Measurements from ENCODE around the gene CREB1.

The CREB1 gene

DNA sequence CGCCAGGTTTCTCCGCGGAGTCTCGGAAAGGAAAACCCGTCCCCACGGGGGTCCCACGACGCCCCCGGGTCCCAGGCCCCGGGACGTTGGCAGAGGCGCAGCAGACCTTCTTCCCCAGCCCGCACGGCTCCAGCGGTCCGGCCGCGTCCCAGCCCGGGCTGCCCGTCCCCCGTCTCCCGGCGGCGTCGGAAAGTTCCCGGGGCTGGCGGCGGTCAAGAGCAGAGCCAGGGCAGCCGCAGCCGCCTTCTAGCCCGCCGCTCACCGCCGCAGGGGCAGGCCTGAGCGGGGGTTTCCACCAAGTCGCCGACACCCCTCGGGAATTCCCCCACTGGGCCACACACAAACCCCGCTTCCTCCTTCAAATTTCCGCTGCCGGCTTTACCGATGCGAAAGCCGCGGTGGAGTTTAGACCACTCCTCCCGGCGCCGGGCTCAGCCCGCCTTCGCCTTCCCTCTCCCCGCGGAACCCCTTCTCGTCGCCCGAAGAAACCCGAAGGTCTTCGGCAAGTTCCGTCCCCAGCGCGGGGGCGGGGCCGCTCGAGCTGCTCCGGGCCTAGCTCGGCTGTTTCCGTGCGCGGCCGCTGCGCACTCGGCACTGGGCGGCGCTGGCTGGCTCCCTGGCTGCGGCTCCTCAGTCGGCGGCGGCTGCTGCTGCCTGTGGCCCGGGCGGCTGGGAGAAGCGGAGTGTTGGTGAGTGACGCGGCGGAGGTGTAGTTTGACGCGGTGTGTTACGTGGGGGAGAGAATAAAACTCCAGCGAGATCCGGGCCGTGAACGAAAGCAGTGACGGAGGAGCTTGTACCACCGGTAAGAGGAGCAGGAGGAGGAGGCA is at the start of gene CREB1:
TSS of gene CREB1 (plus strand) at position 633 of the 830 bp plus-strand sequence. CDS start 25,674 bp downstream, outside the sequence.
- peak; percentile 98 to 99 for DNase-seq

DNA sequence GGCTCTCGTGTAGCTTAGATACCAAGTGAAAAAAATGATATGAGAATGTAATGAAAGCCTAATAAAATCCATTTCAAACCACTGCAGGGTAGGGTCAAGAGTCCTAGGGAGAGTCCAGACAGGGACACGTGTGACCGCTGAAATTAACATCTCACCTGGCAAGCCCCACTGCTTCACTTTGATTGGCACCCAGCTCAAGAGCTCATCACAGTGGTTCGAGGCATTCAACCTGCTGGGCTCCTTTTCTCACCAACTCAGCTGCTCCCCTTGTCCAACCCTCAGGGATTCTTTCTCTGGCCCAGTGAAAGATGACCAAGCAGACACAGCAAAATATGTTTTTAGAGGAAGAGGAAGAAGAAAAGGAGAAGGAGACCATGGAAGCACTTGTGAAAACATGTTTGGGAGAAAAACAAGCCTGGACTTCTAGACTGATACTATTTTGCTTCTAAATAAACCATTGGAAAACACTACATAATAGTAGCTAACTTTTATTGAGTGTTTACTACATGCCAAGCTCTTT is 49.2 kb upstream of the CREB1 start:
- TF ChIP-seq POLR2A (IDR thresholded peaks at IDR 0.05; ENCODE audit: low read length): no peak
- TF ChIP-seq GATA1 (IDR thresholded peaks at IDR 0.05; ENCODE audit: low read depth, low read length): no peak
- no peak for DNase-seq

More for the DNA sequence above, at the start of gene CREB1:
- peak; percentile 96 for TF ChIP-seq POLR2A (IDR thresholded peaks at IDR 0.05; ENCODE audit: low read length)
- TF ChIP-seq GATA1 (IDR thresholded peaks at IDR 0.05; ENCODE audit: low read depth, low read length): no peak

DNA sequence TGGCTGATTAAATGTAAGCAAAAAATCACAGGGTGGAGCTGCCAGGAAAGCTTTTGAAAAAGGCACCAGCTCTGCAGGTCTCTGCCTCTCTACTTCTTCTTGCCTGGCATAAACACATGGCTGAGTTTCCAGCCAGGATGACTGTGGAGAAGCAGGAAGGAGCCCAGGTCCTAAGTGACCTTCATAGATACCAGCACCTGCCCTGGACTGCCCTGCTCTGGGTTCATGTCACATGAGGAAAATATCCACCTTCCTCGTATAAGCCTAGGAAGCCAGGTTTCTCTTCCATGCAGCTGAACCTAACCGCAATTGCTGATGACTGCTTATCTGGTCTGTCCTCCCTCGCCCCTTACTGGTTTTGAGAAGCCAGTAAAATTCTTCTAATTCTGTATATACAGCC is 47.8 kb upstream of the CREB1 start:
- no peak for DNase-seq

DNA sequence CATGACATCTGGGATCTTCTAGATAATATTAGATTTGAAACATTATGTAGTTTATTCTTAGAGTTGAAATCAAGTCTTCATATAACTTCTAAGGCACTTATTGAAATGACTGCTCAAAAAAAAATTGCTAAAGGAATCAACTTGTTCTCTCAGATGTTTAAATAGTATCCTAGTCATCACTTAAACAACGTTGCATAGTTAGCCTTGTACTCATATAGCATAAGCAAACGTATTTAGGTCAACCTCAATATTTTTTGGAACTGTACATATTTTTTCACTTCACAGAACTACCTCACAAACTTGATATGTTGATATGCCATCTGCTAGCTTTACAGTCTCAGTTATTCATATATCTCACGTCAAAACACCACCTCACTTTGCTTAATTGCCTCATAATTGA is 47.1 kb upstream of the CREB1 start:
- TF ChIP-seq POLR2A (IDR thresholded peaks at IDR 0.05; ENCODE audit: low read length): no peak
- no peak for TF ChIP-seq GATA1 (IDR thresholded peaks at IDR 0.05; ENCODE audit: low read depth, low read length)
- DNase-seq: no peak

More for the DNA sequence above, 47.8 kb upstream of the CREB1 start:
- no peak for TF ChIP-seq POLR2A (IDR thresholded peaks at IDR 0.05; ENCODE audit: low read length)
- no peak for TF ChIP-seq GATA1 (IDR thresholded peaks at IDR 0.05; ENCODE audit: low read depth, low read length)

DNA sequence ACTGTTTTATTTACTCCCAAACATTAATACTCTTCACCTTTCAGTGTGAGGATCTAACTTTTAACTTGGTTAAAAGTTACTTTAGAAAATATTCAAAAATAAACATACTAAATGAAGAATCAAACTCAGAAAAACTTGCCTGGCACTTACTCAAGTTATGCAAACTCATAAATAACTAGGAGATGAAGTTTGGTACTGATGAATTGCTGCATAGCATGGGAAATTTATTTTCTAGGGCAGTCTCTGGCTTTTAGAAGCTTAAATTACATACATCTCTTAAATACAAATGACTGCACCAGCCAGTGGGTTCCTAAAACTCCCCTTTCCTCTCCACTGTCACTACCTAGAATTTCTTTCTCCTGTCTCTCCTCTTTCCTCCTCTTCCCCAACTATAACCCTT is 46.7 kb upstream of the CREB1 start:
- no peak for DNase-seq
- no peak for TF ChIP-seq GATA1 (IDR thresholded peaks at IDR 0.05; ENCODE audit: low read depth, low read length)
- TF ChIP-seq POLR2A (IDR thresholded peaks at IDR 0.05; ENCODE audit: low read length): no peak

DNA sequence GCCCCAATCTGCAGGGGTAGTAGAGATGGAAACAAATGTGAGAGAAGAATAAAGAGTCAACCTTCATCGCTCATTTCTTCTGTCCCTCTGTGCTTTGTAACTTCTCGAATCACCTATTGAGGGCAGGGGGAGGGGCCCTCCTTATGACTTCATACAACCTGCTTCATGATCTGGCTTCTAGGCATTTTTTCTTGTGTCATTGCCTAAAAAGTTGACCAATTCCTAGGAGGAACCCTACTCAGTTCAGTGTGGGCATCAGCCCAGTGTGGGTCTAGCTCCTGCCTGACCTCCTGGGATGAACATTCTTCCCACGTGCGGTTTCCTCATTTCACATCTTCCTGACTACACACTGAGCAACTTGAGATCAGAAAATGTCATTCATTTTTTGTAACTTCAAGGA is 46.3 kb upstream of the CREB1 start:
- no peak for TF ChIP-seq GATA1 (IDR thresholded peaks at IDR 0.05; ENCODE audit: low read depth, low read length)
- no peak for TF ChIP-seq POLR2A (IDR thresholded peaks at IDR 0.05; ENCODE audit: low read length)
- DNase-seq: no peak

DNA sequence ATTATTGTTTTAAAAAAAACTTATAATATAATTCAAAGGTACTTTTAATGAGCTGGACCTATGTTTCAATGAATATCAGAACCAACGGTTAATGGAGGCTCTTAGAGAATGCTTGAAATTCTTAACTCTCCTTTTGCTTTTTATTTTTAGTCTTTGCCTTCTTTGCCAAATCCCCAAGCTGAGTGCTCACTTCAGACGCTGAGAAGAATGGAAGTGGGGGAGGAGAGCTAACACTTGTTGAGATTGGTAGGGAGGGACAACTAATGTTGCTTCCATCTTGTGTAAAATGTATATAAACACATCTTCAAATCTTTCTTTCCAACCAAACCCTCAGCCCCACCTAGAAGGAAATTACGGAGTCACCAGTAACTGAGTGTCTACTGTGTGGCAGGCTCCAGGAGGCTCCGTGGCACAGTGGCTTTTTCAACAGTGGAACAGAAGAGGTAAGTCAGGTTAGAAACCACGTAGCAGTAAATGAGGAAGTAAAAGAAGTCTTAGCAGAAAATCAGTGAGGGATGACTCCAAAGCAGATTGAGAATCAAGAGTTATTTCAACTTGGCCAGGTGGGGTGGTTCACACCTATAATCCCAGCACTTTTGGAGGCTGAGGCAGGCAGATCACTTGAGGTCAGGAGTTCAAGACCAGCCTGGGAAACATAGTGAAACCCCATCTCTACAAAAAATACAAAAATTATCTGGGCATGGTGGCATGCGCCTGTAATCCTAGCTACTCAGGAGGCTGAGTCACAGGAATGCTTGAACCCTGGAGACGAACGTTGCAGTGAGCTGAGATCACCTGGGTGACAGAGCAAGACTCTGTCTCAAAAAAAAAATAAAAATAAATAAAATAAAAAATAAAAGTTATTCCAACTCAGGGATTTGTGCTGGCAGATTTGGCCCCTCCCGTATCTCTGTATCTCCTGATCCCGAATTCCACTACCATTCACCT is 45.0 kb upstream of the CREB1 start:
- TF ChIP-seq POLR2A (IDR thresholded peaks at IDR 0.05; ENCODE audit: low read length) (no peak), GATA1 (IDR thresholded peaks at IDR 0.05; ENCODE audit: low read depth, low read length) (no peak)
- no peak for DNase-seq

DNA sequence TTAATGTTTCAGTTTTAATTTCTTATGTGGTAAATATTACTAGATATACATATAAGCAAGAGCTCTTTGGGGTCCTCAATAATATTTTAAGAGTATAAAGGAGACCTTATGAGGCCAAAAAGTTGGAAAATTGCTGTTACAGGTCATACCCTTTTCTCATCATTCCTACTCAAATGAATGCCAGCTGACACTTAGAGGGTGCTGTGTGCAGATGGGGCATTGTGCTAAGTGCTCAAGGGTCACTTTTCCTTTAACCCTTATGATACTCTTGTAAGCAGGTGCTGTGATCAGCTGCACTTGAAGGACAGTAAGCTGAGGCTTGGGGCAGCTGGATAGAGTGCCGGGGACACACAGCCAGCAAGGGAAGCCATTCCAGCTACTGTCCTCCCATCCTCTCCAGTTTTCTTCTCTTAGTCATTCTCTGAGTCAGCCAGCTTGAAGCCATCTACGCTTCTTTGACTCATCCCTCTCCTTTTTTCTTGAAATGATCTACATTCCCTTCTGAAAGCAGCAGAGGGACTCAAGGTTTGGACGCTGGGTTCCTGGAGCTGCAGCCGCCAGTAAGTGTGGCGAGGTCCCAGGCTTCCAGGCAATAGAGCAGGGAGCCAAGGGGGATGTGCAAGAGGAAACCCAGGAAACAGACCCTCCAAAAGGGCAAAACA is 42.0 kb upstream of the CREB1 start:
- DNase-seq: no peak
- TF ChIP-seq GATA1 (IDR thresholded peaks at IDR 0.05; ENCODE audit: low read depth, low read length): no peak
- no peak for TF ChIP-seq POLR2A (IDR thresholded peaks at IDR 0.05; ENCODE audit: low read length)

DNA sequence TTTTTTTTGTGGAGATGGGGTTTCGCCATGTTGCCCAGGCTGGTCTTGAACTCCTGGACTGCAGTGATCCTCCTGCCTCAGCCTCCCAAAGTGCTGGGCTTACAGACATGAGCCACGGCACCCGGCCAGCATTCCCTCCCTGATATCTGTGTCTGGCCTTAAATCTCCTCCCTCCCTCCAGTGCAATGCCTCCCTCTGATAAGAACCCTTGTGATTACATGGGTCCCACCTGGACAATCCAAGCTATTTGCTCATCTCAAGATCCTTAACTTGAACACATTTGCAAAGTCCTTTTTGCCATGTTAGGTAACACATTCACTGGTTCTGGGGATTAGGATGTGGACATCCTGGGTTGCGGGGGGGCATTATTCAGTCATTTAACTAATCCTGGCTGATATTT is 40.5 kb upstream of the CREB1 start:
- no peak for DNase-seq
- no peak for TF ChIP-seq GATA1 (IDR thresholded peaks at IDR 0.05; ENCODE audit: low read depth, low read length)
- no peak for TF ChIP-seq POLR2A (IDR thresholded peaks at IDR 0.05; ENCODE audit: low read length)

DNA sequence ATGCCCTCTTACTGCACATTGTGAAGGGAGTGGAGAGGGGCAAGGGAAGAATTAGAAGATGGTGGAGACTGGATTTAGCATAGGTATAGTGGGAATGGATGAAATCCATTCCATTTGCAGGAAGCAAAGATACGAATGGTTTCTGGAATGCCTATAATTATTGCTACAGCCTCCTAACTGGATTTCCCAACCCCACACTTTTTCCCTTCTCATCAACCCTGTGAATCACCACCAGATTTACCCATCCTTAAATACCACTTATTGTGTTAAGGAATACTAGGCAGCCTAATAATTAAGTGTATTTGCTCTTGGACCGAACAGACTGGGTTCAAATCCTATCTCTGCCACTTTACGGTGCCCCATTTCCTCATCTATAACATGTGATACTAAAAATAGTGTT is 39.3 kb upstream of the CREB1 start:
- no peak for DNase-seq
- no peak for TF ChIP-seq POLR2A (IDR thresholded peaks at IDR 0.05; ENCODE audit: low read length)
- no peak for TF ChIP-seq GATA1 (IDR thresholded peaks at IDR 0.05; ENCODE audit: low read depth, low read length)

DNA sequence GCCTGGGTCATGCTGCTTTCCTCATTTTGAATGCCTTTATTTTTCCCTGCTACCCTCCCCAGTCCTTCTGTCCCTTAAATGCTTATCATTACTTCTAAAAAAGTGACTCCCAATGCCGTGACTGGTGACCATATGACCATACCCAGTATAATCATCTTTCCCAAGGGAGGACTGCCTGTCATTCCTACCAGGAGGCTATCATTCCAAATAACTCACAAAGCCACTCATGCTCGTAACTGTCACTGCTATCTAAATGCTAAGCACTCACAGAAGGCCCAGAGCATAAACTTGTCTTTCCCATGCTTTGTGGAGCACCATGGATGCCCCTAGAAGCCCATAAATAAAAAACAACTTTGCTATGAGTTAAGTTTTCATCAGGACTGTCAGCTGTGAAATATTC is 38.7 kb upstream of the CREB1 start:
- no peak for DNase-seq
- TF ChIP-seq GATA1 (IDR thresholded peaks at IDR 0.05; ENCODE audit: low read depth, low read length) (no peak), POLR2A (IDR thresholded peaks at IDR 0.05; ENCODE audit: low read length) (no peak)

DNA sequence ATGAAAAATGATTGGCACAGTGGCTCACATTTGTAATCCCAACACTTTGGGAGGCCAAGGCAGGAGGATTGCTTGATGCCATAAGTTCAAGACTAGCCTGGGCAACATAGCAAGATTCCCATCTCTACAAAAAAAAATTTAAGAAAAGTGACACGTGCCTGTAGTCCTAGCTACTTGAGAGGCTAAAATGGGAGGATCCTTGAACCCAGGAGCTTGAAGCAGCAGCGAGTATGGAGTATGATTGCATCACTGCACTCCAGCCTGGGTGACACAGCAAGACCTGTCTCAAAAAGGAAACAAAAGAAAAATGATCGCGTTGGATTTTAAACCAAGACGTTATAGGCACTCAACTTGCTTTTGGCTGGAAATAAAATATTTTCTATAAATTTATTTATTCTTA is 37.8 kb upstream of the CREB1 start:
- peak; percentile 37 to 66 for DNase-seq
- TF ChIP-seq GATA1 (IDR thresholded peaks at IDR 0.05; ENCODE audit: low read depth, low read length) (no peak), POLR2A (IDR thresholded peaks at IDR 0.05; ENCODE audit: low read length) (no peak)

DNA sequence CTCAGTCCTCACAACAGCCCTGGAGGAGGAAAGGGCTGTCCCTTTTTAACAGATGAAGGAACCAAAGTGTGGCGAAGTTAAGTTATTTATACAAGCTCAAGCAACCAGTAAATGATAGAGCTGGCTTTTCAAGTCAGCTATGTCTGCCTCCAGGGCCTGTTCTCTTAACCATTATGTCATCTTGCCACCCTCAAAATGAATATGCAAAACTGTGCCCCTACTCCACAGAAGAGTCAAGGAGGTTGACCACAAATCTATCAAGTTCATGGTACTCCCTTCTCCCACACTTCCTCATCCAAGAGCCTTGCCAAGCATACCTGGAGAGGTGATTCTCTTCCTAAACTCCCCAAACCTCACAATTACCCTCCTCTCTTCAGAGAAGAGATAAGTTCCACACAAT is 37.3 kb upstream of the CREB1 start:
- TF ChIP-seq GATA1 (IDR thresholded peaks at IDR 0.05; ENCODE audit: low read depth, low read length): no peak
- TF ChIP-seq POLR2A (IDR thresholded peaks at IDR 0.05; ENCODE audit: low read length): no peak
- DNase-seq: peak in 1 of 2 experiments; percentile 32

Measured in erythroblast (primary cell).